ENCODE measurements around the gene HOXC9.
A peak's percentile ranks its signal among the peaks of the same experiment; 100 is the strongest.

HOXC9 gene

DNA sequence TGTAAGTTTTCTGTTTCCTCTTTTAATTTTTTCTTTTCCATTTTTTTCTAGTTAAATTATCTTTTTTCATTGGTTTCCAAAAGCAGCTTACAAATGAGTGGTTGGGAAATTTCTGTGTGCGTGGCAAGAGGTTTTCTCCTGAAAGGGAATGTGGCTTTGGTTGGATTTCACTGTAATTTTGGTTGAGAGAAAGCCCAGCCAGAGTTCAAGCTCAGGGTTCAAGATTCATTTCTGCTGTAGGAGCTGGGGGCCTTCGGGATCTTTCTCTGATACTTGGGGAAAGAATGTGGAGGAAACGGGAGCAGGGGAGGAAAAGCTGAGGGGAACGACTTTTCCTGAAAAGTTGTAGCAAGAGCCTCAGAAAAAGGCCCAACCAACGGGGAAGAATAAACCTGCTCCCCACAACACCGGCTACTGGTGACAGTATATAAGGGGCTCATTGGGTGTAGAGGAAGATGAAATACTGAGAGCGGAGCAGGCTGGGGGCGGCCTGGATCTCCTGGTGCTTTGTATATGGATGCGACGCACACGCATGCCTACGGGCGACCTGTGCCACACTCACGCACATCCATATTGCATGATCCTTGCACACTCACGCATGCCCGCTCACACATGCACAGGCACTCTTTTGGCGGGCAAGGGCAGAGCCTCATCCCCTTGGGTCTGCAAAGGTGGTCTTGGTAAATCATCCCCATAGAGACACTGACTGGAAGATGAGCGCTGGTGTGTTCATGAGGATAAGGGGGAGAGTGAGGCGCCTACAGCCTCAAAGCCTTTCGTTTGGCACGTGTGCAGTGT lies 13.1 kb upstream of the HOXC9 start:
- DNase-seq, result no peak

- DNase-seq, result no peak
Measured at GRCh38 chr12:53987787-53988230, 12.2 kb upstream of the HOXC9 start.

DNA sequence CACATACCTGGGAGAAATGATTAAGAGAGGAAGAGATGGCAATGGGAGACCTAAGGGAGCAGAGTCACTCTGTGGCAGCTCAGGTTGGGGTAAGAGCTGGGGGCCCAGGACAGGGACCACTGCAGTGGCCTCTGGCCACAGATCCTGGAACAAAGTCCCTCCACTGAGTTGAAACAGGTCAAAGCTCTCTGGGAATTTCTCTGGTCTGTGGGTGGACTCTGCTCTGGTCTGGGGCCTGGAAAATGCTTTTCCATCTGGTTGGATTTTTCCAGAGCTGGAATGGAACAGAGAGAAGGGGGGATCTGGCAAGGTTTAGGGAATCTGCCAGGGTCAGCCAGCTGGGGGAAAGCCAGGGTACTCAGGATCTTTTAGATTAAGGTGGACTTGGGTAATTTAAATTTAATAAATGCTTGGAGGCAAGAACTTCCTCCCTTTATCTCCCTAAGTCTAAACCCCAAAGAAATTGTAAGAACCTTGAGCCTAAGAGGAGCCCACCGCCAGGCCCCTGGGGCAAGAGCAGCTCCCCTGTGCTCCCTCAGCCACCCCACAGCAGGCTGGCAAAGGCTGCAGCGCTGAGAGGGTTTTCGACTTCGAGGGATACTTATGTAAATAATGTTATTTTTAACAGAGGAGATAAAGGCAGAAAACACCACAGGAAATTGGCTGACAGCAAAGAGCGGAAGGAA lies 11.3 kb upstream of the HOXC9 start:
- DNase-seq, result no peak

DNA sequence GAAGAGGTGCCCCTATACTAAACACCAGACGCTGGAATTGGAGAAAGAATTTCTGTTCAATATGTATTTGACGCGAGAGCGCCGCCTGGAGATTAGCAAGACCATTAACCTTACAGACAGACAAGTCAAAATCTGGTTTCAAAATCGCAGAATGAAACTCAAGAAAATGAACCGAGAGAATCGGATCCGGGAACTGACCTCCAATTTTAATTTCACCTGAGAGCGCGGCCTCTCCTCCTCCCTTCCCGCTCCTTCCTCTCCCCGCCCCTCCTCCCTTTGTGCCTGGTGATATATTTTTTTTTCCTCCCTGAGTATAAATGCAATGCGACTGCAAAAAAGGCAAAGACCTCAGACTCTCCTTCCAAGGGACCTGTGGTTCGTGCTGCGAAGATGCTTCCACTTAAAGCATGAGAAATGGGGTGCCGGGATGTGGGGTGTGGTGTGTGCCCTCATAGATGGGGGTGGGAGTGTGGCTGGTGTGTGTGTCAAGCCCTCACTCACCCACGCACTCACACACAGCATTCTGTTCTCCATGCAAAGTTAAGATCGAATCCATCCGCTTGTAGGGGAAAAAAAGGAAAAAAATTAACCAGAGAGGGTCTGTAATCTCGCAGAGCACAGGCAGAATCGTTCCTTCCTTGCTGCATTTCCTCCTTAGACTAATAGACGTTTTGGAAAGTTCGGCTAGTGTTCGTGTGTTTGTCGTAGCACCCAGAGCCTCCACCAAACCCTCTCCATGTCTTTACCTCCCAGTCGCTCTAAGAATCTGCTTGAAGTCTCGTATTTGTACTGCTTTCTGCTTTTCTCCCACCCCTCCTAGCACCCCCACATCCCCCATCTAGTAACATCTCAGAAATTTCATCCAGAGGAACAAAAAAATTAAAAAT lies 10.5 kb upstream of the HOXC9 start:
- DNase-seq, result peak in 4 of 56 donors; percentile 3 to 21 (median 10)

DNA sequence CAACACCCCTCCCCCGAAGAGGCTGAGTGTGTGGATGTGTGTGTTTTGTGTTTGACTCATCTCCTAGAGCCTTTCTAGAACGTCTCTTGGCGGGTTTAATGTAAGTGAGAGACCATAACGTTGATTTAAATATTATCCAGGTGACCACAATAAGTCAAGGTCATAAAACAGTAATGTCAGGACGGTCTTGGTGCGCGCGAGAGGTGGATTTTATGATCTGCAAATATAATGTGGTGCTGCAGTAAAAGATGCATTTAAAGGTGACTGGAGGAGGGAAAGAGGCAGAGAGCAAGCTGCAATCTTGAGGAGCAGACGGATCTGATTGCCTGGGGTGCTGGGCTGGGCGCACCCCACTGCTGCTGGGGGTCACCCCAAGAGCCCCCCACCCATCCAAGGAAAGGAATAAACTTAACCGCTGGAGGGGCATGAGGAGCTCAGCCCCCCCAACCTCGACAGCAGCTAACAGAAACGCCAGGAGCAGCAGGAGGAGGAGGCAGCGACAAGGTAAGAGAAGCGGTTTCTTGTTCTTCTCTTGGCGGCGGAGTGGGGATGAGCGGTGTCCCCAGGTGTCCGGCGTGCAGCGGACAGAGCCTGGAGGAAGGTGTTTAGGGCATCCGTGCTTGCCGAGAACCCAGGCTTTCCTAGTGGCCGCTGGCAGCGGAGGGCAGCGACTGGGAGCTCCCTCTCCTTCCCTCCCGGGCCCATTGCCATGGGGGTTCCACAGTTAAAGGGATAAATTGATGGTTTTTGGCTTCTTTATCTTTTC lies 9.5 kb upstream of the HOXC9 start:
- no peak for DNase-seq

DNA sequence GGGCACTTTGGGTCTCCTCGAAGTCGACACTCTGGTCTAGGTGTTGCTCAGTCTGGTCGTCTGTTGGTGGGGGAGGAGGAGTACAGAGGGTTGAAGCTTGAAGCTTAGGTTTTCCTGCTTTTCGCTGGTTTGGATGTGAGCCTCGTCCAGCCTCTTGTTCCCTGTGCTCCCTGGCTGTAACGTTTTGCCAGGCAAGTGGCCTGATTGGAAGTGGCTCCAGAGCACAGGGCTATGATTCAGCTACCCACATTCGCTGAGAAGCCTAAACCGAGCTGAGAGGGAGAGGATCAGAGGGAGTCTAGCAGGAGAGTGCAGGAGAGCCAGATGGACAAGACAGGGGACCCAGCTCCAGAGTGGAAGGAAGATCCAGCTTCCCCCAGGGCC lies 8.9 kb upstream of the HOXC9 start:
- no peak for DNase-seq

- no peak for DNase-seq
Measured at GRCh38 chr12:53992377-53992889, 7.5 kb upstream of the HOXC9 start.

DNA sequence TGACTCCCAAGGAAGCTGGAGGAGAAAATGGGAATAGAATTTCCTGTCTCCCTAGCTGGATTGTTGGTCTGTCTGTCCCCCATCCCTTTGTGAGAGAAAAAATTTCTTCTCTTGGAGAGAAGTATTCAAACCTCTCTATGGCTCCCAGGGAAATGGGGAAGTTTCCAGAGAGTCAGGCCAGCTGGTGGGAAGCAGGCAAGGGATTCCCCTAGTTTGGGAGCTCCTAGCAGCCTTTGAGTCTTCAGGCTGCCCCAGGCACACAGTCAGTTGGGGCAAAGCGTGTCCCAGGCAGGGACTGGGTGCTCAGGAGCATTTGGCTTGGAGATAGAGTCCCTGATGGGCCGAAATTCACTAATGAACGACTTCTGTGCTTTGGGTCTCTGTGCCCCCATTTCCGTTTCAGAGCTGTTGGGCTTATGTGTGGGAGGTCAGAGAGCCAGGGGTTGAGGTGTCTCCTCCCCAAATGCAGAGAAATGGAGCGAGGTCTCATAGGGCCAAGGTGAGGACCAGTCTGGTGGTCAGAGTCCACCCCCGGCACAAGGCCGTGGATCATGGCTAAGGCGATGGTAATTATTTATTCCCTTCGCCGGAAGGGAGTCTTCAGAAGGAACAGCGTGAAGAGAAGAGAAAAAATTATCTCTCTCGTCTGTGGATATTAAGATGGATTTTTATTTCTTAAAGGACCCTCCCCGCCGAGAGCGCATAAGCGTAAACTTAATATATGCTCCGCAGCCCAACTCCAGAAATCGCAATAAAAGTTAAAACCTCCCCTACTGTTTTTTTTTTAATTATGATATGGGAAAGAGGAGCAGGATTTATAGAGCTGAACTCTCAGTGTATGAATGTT lies 6.6 kb upstream of the HOXC9 start:
- no peak for DNase-seq

DNA sequence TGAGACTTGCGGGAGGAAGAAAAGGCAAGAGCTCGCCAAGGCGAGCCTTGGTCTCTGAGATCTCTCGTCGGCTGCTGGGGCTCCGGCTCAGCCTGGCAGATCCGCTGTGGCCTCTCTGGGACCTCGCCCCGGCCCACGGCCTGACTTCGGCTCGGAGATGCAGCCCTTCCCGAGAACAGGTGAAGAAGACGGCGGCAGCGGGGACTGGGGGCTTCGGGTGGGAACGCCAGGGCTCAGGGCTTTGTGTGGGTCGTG lies 6.0 kb upstream of the HOXC9 start:
- no peak for DNase-seq

DNA sequence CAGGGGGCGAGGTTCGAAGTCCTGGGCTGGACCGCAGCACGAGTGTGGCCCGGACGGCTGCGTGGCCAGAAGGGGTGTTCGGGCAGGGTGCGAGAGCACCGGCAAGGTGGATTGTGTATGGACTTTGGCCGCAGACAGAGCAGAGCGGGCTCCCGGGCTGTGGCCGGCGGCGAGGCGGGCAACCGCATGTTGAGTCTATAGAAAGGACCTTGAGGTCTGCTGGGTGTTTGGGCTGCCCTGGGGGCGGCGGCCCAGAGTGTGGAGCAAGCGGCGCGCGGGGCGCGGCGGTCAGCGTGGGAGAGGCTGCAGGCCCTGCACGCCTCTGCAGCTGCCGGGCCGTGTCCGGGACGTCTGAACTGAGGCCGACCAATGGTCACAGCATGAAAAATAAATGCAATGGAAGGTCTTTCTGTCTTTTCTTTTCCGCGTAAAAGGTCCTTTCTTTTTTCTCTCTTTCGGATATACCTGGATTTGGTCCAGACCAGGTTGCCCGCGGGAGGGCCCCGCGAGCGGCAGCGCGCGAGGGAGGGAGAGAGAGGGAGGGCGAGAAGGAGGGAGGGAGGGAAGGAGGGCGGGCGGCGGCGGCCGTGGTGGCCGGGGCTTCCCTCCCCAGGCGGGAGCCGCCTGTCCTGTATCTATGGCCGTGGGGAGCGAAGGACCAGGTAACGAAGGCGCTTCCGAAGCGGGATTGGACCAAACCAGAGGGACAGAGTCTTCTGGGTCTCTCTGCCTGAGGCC lies 5.5 kb upstream of the HOXC9 start:
- DNase-seq, result no peak

DNA sequence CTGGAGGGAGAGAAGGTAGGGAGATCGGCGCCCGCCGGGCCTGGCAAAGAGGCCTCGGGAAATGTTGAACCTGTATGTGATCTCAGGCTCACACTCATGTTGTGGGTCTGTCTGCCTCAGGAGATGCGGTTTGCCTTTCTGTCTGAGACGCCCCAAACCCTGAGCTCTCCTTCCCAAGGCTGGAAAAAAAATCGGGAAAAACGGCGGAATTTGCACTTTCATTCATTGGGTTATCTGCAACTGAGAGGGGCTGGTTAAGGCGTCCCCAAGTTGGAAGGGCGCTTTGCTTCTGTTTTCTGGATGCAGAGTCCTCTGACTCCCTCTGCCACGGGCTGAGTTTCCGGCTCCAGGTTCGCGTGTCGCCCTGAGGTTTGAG lies 5.0 kb upstream of the HOXC9 start:
- no peak for DNase-seq

- no peak for DNase-seq
Measured at GRCh38 chr12:53995378-53996239, 4.4 kb upstream of the HOXC9 start.

GRCh38 chr12:53996240-53997203 lies 3.4 kb upstream of the HOXC9 start:
- no peak for DNase-seq

GRCh38 chr12:53997204-53998109 lies 2.5 kb upstream of the HOXC9 start:
- no peak for DNase-seq

GRCh38 chr12:53998110-53998899 lies 1.7 kb upstream of the HOXC9 start:
- DNase-seq, result no peak

DNA sequence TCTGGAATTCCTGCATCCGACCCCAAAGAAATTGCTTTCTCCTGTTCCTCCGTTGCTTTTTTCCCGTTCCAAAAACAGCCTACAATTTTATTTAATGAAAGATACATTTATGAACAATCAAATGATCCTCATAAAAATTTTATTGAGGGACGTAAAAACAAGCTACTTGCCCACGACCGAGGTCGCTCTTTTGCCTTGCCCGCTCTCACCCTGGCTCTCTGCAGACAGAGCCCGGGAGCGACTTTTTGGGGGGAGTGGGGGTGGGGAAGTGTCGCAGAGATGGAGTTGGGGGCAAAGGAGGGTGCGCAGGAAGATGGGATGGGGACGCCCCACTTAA lies 1.1 kb upstream of the HOXC9 start:
- DNase-seq, result no peak

Data from amygdala (tissue), 56 donors.